HG03175 (cell line): ENCODE results near the gene USE1.
A peak's percentile ranks its signal among the peaks of the same experiment; 100 is the strongest.

Source experiments
- ATAC-seq: cut with Tn5 transposase; IDR thresholded peaks from one replicate; pipeline ENCODE4 v1.9.1; 2021; ENCODE audit warnings: mild to moderate bottlenecking, moderate library complexity; ENCODE audit not compliant: unreplicated experiment

The USE1 gene

GRCh38 chr19:17256130-17256529 lies 41.0 kb downstream of the USE1 start:
- ATAC-seq, result no peak

DNA sequence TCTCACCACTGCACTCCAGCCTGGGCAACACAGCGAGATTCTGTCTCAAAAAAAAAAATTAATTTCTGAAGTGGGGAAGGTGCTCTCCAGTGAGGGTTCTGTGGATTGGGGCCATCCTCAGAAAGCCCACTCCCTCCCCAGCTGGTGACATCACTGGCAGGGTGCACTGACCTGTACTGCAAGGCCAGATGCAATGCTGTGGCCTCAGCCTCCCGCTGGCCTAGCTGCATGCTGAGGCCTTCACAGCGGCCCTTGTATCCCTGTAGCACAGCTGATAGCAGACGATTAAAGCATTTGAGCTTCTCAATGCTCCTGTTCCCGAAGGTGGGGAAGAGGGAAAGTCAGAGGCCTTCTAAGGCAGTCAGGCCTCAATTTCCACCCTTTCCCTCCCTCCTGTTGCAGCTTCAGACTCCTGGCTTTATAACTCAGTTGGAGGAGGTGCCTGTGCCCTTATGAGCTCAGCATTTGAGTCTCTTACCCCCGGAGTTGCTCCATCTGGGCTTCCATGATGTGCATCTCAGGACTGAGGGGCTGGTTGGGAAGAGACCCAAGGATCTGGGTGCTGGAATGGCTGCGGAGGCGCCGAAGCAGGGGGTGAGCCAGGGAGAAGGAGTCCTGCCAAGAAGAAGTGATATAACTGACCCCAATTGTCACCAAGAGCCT lies 44.1 kb downstream of the USE1 start:
- ATAC-seq, result no peak

DNA sequence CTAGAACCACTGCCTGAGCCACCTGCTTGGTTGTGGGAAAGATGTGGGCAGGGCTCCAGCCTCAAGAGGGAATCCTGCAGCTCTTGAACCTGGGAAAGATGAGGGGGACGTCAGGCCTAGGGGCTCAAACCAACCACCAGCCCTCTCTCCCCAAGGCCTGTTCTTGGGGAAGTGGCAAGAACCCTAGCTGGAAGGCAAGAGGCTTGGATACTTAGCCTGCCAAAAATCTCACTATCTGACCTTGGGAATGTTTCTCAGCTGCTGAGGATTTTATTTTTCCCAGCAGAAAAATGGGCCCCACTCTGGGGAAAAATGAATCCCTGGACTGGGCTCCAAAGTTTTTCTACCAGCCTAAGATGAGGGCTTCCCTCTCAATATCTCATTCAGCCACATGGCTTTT lies 44.8 kb downstream of the USE1 start:
- no peak for ATAC-seq

- peak; percentile 81 for ATAC-seq
Measured at GRCh38 chr19:17260842-17261325, 45.7 kb downstream of the USE1 start.

DNA sequence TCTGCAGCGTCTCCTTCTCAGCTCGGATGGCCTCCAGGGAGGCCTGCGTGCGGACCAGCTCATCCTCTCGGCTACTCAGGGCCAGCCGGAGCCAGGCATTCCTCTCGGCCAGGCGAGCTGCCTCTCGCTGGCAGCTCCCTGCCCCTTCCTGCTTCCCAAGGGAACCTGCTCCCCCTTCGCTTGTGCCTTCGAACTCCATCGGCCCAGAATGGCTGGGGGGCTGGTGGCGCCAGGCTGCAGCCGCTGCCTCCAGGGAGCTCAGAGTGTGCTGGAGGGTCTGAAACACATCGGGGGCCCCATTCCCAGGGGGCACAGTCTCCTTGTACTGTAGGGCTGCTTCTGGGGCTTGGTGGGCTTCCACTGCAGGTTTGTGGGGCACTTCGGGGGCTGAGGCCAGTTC lies 47.4 kb downstream of the USE1 start:
- no peak for ATAC-seq

DNA sequence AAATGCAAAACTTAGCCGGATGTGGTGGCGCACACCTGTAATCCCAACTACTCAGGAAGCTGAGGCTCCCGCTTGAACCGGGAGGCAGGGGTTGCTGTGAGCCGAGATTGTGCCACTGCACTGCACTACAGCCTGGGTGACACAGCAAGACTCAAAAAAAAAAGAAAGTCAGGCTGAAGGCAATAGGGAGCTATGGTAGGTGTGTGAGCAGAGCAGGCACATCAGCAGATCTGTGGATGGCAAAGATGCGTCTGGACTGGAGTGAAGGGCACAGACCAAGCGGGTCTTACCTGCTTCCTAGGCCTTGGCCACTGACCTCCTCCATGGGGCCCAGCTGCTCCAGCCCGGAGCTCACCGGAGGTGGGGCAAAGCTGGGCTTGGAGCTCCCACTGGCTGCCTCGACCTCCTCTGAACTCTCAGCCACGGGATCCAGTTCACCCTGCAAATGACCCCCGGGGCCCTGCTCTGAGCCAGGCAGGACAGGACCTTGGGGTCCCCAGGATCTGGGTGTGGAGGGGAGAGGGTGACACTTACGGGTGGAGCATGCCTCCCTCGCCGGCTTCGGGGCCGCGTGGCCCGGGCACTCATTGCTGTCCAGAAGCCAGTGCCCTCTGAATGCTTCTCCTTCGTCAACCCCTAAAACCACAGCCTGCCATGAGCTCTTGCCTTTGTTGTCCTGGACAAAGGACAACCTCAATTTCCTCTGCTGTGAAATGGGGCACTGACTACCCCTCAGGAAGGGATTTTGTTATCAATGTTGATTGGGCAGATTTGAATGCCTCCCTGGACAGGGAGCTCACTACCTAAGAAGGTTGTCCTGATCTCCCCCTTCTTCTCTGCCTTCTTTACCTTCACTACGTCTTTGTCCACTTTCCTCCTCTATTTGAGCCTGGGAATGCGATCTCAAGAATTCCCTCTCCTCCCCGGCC lies 48.8 kb downstream of the USE1 start:
- no peak for ATAC-seq

DNA sequence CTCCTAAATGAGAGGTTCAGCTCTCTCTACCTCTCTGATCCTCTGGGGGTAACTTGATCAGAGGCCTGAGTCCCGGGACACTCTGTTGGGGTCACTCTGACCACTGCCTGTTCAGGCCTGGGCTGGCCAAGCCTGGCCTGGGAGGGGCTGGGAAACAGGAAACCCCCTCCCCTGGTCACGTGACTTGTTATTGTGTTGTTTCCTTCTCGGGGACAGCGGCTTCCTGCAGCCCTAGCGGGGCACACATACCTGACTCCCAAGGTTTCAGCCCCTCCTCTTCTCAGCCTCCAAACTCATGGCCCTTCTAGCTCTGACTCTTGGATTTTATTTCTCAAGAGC lies 49.5 kb downstream of the USE1 start, which contains the start of gene USHBP1:
Gene USHBP1, minus strand, starts transcription at position 105 of the 339 bp plus-strand sequence. CDS start 446 bp downstream, outside the sequence.
- no peak for ATAC-seq

DNA sequence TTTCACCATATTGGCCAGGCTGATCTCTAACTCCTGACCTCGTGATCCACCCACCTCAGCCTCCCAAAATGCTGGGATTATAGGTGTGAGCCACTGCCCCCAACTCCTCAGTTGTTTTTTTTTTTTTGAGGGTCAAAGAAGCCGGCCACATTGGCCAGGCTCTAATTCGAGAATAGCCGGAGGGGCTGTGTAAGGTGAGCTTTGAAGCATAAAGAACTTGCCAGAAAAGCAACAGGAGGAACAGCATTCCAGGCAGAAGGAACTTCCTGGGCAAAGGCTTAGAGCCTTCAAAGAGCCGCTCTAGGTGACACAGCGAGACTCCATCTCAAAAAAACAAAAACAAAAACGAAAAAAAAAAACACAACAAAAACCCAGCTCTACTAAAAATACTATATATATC lies 50.9 kb downstream of the USE1 start:
- no peak for ATAC-seq

DNA sequence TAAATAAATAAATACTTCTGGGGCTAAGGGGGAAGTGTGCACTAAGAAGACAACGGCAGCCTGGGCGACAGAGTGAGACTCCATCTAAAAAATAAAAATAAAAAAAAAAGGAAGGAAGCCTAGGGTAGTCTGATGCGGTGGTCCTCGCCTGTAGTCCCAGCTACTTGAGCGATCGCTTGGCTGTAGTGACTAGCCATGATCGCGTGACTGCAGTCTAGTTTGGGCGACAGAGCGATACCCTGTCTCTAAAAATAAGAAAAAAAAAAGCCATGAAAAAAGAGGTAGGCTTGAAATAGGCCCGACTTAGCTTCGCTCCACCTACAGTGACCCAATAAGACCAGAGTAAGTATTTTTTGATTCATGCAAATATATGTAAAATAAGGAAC lies 51.4 kb downstream of the USE1 start:
- no peak for ATAC-seq

DNA sequence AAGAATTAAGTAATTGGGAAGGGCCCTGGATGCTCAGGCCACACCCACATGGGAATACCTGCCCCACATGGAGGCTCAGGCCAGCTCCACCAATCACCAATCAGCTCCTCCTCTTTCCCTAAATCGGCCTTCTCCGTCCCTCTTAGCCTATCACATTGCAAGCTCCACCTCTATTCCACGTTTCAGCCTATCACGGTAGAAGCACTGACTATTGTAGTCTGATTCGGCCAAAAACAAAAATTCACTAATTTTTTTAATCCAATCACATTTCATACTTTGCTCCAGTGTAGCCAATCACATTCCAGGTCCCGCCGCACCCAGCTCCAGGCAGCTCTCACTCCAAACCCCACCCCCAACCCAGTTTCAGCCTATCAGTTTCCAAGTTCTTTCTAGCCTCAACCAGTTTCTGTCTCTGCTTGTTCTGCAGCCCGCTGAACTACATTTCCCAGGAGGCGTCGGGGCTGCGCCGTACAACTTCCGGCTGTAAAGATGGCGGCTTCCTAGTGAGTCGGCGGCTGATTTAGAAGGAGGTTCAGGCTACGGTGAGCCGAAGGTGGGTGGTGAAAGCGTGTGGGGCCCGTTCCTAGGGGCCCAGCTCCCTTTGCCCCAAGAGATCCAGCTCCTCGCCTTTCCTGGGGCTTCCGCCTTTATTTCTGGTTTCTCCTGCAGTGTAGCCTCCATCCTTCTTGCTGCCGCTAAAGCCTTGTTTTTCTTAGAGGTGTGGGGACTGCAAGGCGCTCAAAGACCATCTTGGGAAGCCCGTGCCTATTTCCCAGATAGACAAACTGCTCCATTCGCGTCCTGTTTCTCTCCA lies 52.0 kb downstream of the USE1 start, which contains the start of gene BABAM1:
Gene BABAM1, plus strand, starts transcription at position 469 of the 814 bp plus-strand sequence. CDS start 1,364 bp downstream, outside the sequence.
- peak; percentile 88 for ATAC-seq

DNA sequence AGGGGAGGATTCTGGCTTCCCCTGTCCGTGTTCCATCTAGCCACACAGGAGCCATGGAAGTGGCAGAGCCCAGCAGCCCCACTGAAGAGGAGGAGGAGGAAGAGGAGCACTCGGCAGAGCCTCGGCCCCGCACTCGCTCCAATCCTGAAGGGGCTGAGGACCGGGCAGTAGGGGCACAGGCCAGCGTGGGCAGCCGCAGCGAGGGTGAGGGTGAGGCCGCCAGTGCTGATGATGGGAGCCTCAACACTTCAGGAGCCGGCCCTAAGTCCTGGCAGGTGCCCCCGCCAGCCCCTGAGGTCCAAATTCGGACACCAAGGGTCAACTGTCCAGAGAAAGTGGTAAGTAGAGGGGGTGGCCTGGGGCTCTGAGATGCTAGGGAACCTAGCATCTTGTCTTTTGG lies 53.6 kb downstream of the USE1 start:
- ATAC-seq, result no peak
